ENCODE data around the gene TMEM47. TPM values are rescaled to one million over a fixed set of nuclear protein-coding genes. Genes with fewer than 3 reads are reported as not detected.

The TMEM47 gene
- total RNA-seq, 4 donors from 2014 or later = 15.6 to 53.8 (median 26.9) TPM

GRCh38 chrX:34638116-34638515, 19.0 kb downstream of the TMEM47 start:
- WGBS, 2 donors = 15 to 29% methylated on average over 1 of the region's 1 CpG
- Histone ChIP-seq H3K9me3 (no peaks in the 10 kb centered on the region), H3K27ac (no peak overlapping the region), H3K36me3 (no peaks in the 10 kb centered on the region), H3K4me3 (replicated peaks in 1 of 3) (no peak overlapping the region), H3K27me3 (no peaks in the 10 kb centered on the region), H3K4me1 (no peaks in the 10 kb centered on the region)
- DNase-seq = no peak
- TF ChIP-seq POLR2A (IDR thresholded peaks at IDR 0.05) = no peak
- TF ChIP-seq CTCF (IDR thresholded peaks at IDR 0.05) = peak in 4 of 6 experiments; percentile 20 to 49 (median 46)
- intact Hi-C loops (cut with DNase I) = no loop called here

GRCh38 chrX:34634349-34634748, 22.7 kb downstream of the TMEM47 start:
- 41 to 84% methylated on average over 2 of the region's 2 CpGs for WGBS, 2 donors
- intact Hi-C loops (cut with DNase I) = no loop called here
- Histone ChIP-seq H3K4me1 (no peaks in the 10 kb centered on the region), H3K27me3 (no peaks in the 10 kb centered on the region), H3K9me3 (no peaks in the 10 kb centered on the region), H3K36me3 (no peaks in the 10 kb centered on the region), H3K27ac (no peak overlapping the region), H3K4me3 (replicated peaks in 1 of 3) (no peak overlapping the region)
- TF ChIP-seq POLR2A (IDR thresholded peaks at IDR 0.05) = no peak
- TF ChIP-seq CTCF (IDR thresholded peaks at IDR 0.05) = no peak
- no peak for DNase-seq

- no peaks in the 10 kb centered on the region for H3K9me3 ChIP-seq
- H3K27ac ChIP-seq = no peak overlapping the region
- no peak overlapping the region for H3K4me3 ChIP-seq (replicated peaks in 1 of 3)
- no peaks in the 10 kb centered on the region for H3K36me3 ChIP-seq
- TF ChIP-seq POLR2A (IDR thresholded peaks at IDR 0.05) (no peak), CTCF (IDR thresholded peaks at IDR 0.05) (no peak)
- intact Hi-C loops (cut with DNase I) = no loop called here
- 46 to 61% methylated on average over 3 of the region's 3 CpGs for WGBS, 2 donors
- no peaks in the 10 kb centered on the region for H3K27me3 ChIP-seq
- DNase-seq = no peak
- no peaks in the 10 kb centered on the region for H3K4me1 ChIP-seq
These were observed 24.7 kb downstream of the TMEM47 start for GRCh38 chrX:34632384-34632783.

- Histone ChIP-seq H3K4me1 (no peaks in the 10 kb centered on the region), H3K36me3 (no peaks in the 10 kb centered on the region), H3K4me3 (replicated peaks in 1 of 3) (no peak overlapping the region), H3K9me3 (no peaks in the 10 kb centered on the region), H3K27me3 (no peaks in the 10 kb centered on the region), H3K27ac (no peak overlapping the region)
- WGBS, 2 donors = 55 to 61% methylated on average over 3 of the region's 3 CpGs
- intact Hi-C loops (cut with DNase I) = no loop called here
- TF ChIP-seq CTCF (IDR thresholded peaks at IDR 0.05) = no peak
- no peak for TF ChIP-seq POLR2A (IDR thresholded peaks at IDR 0.05)
- DNase-seq = no peak
These were observed 25.4 kb downstream of the TMEM47 start for GRCh38 chrX:34631479-34632220.

GRCh38 chrX:34629572-34629971, 27.5 kb downstream of the TMEM47 start:
- intact Hi-C loops (cut with DNase I) = no loop called here
- WGBS, 2 donors = 63 to 100% methylated on average over 1 to 3 of the region's 3 CpGs
- no peaks in the 10 kb centered on the region for H3K27me3 ChIP-seq
- no peaks in the 10 kb centered on the region for H3K36me3 ChIP-seq
- H3K4me1 ChIP-seq = no peaks in the 10 kb centered on the region
- no peak for DNase-seq
- H3K4me3 ChIP-seq (replicated peaks in 1 of 3) = no peak overlapping the region
- TF ChIP-seq POLR2A (IDR thresholded peaks at IDR 0.05) (no peak), CTCF (IDR thresholded peaks at IDR 0.05) (no peak)
- H3K27ac ChIP-seq = no peak overlapping the region
- no peaks in the 10 kb centered on the region for H3K9me3 ChIP-seq

All from thyroid gland (tissue), 4 donors.